CD14-positive monocyte (primary cell): ENCODE measurements around the gene PFN1. TPM values are rescaled to one million over a fixed set of nuclear protein-coding genes. Genes with fewer than 3 reads are reported as not detected.

ENCODE experiments used
- DNase-seq, 3 donors: peaks; one replicate each; pipeline ENCODE4 v3.0.0-alpha.2; 2011 to 2022
- H2AFZ ChIP-seq: 2 replicates; pipeline ENCODE4 v1.6.0; 2012; ENCODE audit warnings: mild to moderate bottlenecking, low read depth, low read length, inconsistent platforms; ENCODE audit not compliant: insufficient read depth, poor library complexity, severe bottlenecking
- H3K27ac ChIP-seq, 2 donors: 1 replicate in 1 of 2; 2 replicates in 1 of 2; pipeline ENCODE4 v1.5.1; 2012 to 2013; ENCODE audit warnings: low read length in 2 of 2, control low read depth in 1 of 2, inconsistent platforms in 1 of 2, low read depth in 1 of 2, mild to moderate bottlenecking in 1 of 2
- H3K27me3 ChIP-seq, 2 donors: one replicate each; pipeline versions ENCODE4 v1.6.0 to v1.6.1; 2011 to 2013; ENCODE audit warnings: low read length in 2 of 2; ENCODE audit not compliant: control insufficient read depth in 2 of 2, insufficient read depth in 2 of 2
- H3K36me3 ChIP-seq, 2 donors: replicated peaks in 1 of 2; 1 replicate in 1 of 2; 2 replicates in 1 of 2; pipeline versions ENCODE4 v1.5.1 to v1.6.1; 2012 to 2013; ENCODE audit warnings: low read length in 2 of 2, control low read depth in 1 of 2, inconsistent platforms in 1 of 2, mild to moderate bottlenecking in 1 of 2; ENCODE audit not compliant: insufficient read depth in 2 of 2, control insufficient read depth in 1 of 2
- H3K4me1 ChIP-seq, 2 donors: 1 replicate in 1 of 2; 2 replicates in 1 of 2; pipeline versions ENCODE4 v1.5.1 to v1.6.1; 2012 to 2013; ENCODE audit warnings: low read length in 2 of 2, control low read depth in 1 of 2, inconsistent platforms in 1 of 2, mild to moderate bottlenecking in 1 of 2, moderate library complexity in 1 of 2; ENCODE audit not compliant: insufficient read depth in 2 of 2, control insufficient read depth in 1 of 2
- H3K4me2 ChIP-seq: replicated peaks from 2 replicates; pipeline ENCODE3; 2012; ENCODE audit warnings: low read length, moderate library complexity, mild to moderate bottlenecking; ENCODE audit not compliant: poor library complexity, severe bottlenecking; ENCODE audit errors: extremely low read depth
- H3K4me3 ChIP-seq, 3 experiments: fragments of 200-600 bp in 1 of 3; sonication (generic) in 1 of 3; replicated peaks in 1 of 3; 1 replicate in 2 of 3; 2 replicates in 1 of 3; pipeline ENCODE4 v1.5.1; 2011 to 2013; ENCODE audit warnings: low read length in 3 of 3, mild to moderate bottlenecking in 3 of 3, control low read depth in 2 of 3, low read depth in 2 of 3, inconsistent platforms in 1 of 3, moderate library complexity in 1 of 3
- H3K79me2 ChIP-seq: 2 replicates; pipeline ENCODE4 v1.6.0; 2012; ENCODE audit warnings: mild to moderate bottlenecking, control low read depth, inconsistent platforms, low read length, moderate library complexity; ENCODE audit not compliant: insufficient read depth
- H3K9ac ChIP-seq: 2 replicates; pipeline ENCODE4 v1.6.0; 2017; ENCODE audit warnings: low read length, mild to moderate bottlenecking; ENCODE audit not compliant: insufficient read depth, poor library complexity, severe bottlenecking
- H3K9me3 ChIP-seq, 2 donors: replicated peaks in 1 of 2; 1 replicate in 1 of 2; 2 replicates in 1 of 2; pipeline versions ENCODE4 v1.5.1 to v1.6.1; 2012 to 2013; ENCODE audit warnings: low read length in 2 of 2, control low read depth in 1 of 2; ENCODE audit not compliant: control insufficient read depth in 1 of 2, insufficient read depth in 1 of 2
- H4K20me1 ChIP-seq: 2 replicates; pipeline ENCODE4 v1.6.0; 2012; ENCODE audit warnings: mild to moderate bottlenecking, low read length, control low read depth, moderate library complexity; ENCODE audit not compliant: insufficient read depth
- H3K27ac Mint-ChIP-seq, 7 donors: one replicate each; pipeline ENCODE4 v1.8.0; 2020; ENCODE audit warnings: mild to moderate bottlenecking in 7 of 7, mixed read lengths in 7 of 7, moderate library complexity in 6 of 7, inconsistent platforms in 2 of 7
- H3K27me3 Mint-ChIP-seq, 3 donors: one replicate each; pipeline ENCODE4 v1.8.0; 2021 to 2022; ENCODE audit warnings: low read depth in 3 of 3, mild to moderate bottlenecking in 3 of 3, mixed read lengths in 3 of 3, moderate library complexity in 3 of 3, inconsistent platforms in 1 of 3
- H3K36me3 Mint-ChIP-seq, 2 donors: one replicate each; pipeline ENCODE4 v1.8.0; 2020; ENCODE audit warnings: mixed read lengths in 2 of 2, inconsistent platforms in 1 of 2, mild to moderate bottlenecking in 1 of 2
- H3K4me1 Mint-ChIP-seq: one replicate; pipeline ENCODE4 v1.8.0; 2020; ENCODE audit warnings: mild to moderate bottlenecking, mixed read lengths
- H3K4me3 Mint-ChIP-seq, 2 donors: one replicate each; pipeline ENCODE4 v1.8.0; 2020; ENCODE audit warnings: mild to moderate bottlenecking in 2 of 2, mixed read lengths in 2 of 2, moderate library complexity in 1 of 2
- H3K9me3 Mint-ChIP-seq, 7 donors: one replicate each; pipeline ENCODE4 v1.8.0; 2020 to 2022; ENCODE audit warnings: mixed read lengths in 7 of 7, mild to moderate bottlenecking in 6 of 7, moderate library complexity in 6 of 7, inconsistent platforms in 2 of 7
- WGBS: methylation state at CpG from one replicate; pipeline ENCODE4 v1.1.5; 2013; ENCODE audit warnings: missing lambda C conversion rate; ENCODE audit not compliant: insufficient coverage; 5-methylcytosine and 5-hydroxymethylcytosine counted together
- intact Hi-C, 2 donors: fragments of 100-400 bp; cut with micrococcal nuclease; formaldehyde crosslinking; loops; one replicate each; pipeline versions ENCODE4 v1.15.0 to v1.15.1; 2023
- polyA plus RNA-seq, 3 donors: library from polyadenylated mRNA; depleted of rRNA in 1 of 3; unstranded in 2 of 3; stranded (reverse) in 1 of 3; fragments of 300-500 nt in 2 of 3; fragments of >200 nt in 1 of 3; fragmentation: Illumina TruSeq in 2 of 3; gene quantifications; 1 replicate in 2 of 3; 2 replicates in 1 of 3; pipeline ENCODE4 v1.2.3, GENCODE V29; 2012 to 2021
- TF ChIP-seq, protein P1 (sequence below): fragments of 200-600 bp; IDR thresholded peaks from one replicate; pipeline ENCODE4 v1.8.0; 2022; ENCODE audit warnings: antibody characterized with exemption, mild to moderate bottlenecking

PFN1 gene
- polyA plus RNA-seq, 3 donors, result 842 to 1,613 (median 1,582) TPM

DNA sequence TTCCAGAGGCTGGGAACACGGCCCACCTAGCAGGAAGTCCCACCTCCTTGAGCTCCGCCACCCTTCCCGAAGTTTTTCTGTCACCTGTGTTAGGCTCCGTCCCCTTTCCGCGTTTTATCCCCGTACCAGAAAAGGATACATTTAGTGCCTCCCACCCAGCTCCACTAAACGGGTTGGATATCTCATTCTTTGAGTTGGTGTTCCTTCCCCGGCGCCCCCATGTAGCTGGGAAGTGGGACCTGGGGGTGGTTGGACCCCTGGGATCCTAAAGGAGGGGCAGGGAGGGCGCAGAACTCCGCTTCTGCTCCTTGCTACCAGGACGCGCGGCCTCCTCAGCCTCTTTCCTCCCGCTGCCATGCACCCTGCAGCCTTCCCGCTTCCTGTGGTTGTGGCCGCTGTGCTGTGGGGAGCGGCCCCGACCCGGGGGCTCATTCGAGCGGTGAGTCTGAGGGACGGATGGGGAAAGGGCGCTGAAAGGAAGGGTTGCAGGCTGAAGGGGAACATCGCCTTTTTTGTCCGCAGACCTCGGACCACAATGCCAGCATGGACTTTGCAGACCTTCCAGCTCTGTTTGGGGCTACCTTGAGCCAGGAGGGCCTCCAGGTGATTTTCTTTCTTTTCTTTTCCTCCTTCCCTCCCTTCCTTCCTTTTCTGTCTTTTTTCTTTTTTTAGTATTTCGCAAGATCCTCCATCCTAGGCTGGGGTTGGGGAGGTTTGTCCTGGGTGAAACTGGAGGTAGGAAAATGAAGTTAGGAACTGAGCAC is 7.6 kb downstream of the PFN1 start:
- H3K4me2 ChIP-seq, result peak overlapping the region; percentile 89
- Mint-ChIP-seq H3K4me1 (peaks cover 69% of the 10 kb centered on the region), H3K9me3 (no peaks in the 10 kb centered on the region), H3K27me3 (peaks cover 0 to 4% (median 0%) of the 10 kb centered on the region in 3 donors), H3K27ac (peak overlapping the region; percentile 95 to 98 (median 97)), H3K36me3 (peaks cover 60 to 66% of the 10 kb centered on the region in 2 donors), H3K4me3 (peak overlapping the region; percentile 90 to 96)
- H3K4me1 ChIP-seq, result peaks cover 62 to 69% of the 10 kb centered on the region in 2 donors
- H3K27ac ChIP-seq, result peak overlapping the region; percentile 94
- TF ChIP-seq, protein P1, sequence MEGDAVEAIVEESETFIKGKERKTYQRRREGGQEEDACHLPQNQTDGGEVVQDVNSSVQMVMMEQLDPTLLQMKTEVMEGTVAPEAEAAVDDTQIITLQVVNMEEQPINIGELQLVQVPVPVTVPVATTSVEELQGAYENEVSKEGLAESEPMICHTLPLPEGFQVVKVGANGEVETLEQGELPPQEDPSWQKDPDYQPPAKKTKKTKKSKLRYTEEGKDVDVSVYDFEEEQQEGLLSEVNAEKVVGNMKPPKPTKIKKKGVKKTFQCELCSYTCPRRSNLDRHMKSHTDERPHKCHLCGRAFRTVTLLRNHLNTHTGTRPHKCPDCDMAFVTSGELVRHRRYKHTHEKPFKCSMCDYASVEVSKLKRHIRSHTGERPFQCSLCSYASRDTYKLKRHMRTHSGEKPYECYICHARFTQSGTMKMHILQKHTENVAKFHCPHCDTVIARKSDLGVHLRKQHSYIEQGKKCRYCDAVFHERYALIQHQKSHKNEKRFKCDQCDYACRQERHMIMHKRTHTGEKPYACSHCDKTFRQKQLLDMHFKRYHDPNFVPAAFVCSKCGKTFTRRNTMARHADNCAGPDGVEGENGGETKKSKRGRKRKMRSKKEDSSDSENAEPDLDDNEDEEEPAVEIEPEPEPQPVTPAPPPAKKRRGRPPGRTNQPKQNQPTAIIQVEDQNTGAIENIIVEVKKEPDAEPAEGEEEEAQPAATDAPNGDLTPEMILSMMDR, result no peak
- H3K9me3 ChIP-seq, result no peaks in the 10 kb centered on the region
- H4K20me1 ChIP-seq, result peaks cover 68% of the 10 kb centered on the region
- intact Hi-C loops, result loop anchor here in 1 of 2 donors (2.0 kb wide), 1 partner anchor 26 kb away; the partner anchor contains the start of gene SPAG7
- WGBS, result under 1% methylated on average over 22 of the region's 29 CpGs
- no peaks in the 10 kb centered on the region for H3K27me3 ChIP-seq
- H2AFZ ChIP-seq, result peak overlapping the region; percentile 90
- no peak for DNase-seq
- H3K9ac ChIP-seq, result peak overlapping the region; percentile 89
- peaks cover 79% of the 10 kb centered on the region for H3K79me2 ChIP-seq
- H3K36me3 ChIP-seq, result peaks cover 41 to 56% of the 10 kb centered on the region in 2 donors
- peak overlapping the region; percentile 76 to 94 (median 78) for H3K4me3 ChIP-seq

- peak; percentile 99 to 100 (median 99) for DNase-seq
- Histone ChIP-seq H2AFZ (peak within 1 kb of the TSS; percentile 90), H3K27ac (peak within 1 kb of the TSS; percentile 94), H3K9ac (peak within 1 kb of the TSS; percentile 89), H3K4me2 (peak within 1 kb of the TSS; percentile 89), H3K4me1 (peaks cover 55 to 61% of the 10 kb centered on the region in 2 donors), H3K36me3 (peaks cover 36 to 51% of the 10 kb centered on the region in 2 donors), H4K20me1 (peaks cover 60% of the 10 kb centered on the region), H3K9me3 (no peaks in the 10 kb centered on the region), H3K4me3 (peak within 1 kb of the TSS; percentile 76 to 94 (median 78)), H3K27me3 (no peaks in the 10 kb centered on the region), H3K79me2 (peaks cover 71% of the 10 kb centered on the region)
- Mint-ChIP-seq H3K36me3 (peaks cover 55 to 59% of the 10 kb centered on the region in 2 donors), H3K27ac (peak within 1 kb of the TSS; percentile 95 to 98 (median 97)), H3K4me3 (peak within 1 kb of the TSS; percentile 90 to 96), H3K4me1 (peaks cover 62% of the 10 kb centered on the region), H3K27me3 (peaks cover 0 to 4% (median 0%) of the 10 kb centered on the region in 3 donors), H3K9me3 (no peaks in the 10 kb centered on the region)
- TF ChIP-seq, protein P1, result no peak
- intact Hi-C loops, result loop anchor here (2.0 to 5.0 kb wide), 2 partner anchors 27 to 37 kb away; partner anchors contain the start of gene SPAG7 (in 1 of the 2)
- under 1% methylated on average over 69 of the region's 72 CpGs for WGBS
Measured at GRCh38 chr17:4939796-4940554, 8.4 kb downstream of the PFN1 start, which contains the start of the genes RNF167 and SLC25A11. Gene RNF167 (plus strand): TSS chr17:4940268. CDS start chr17:4940910, 642 bp downstream. Gene SLC25A11 (minus strand): TSS chr17:4940046. CDS start chr17:4939910, 136 bp downstream.
